Measurements from ENCODE around the gene CNOT4.

Gene CNOT4

GRCh38 chr7:135385209-135385608 is 124.7 kb downstream of the CNOT4 start:
- no peak overlapping the region for H2AFZ ChIP-seq (ENCODE audit: low read depth)
- H3K36me3 ChIP-seq (ENCODE audit: insufficient read depth), result no peaks in the 10 kb centered on the region
- H3K9ac ChIP-seq, result no peak overlapping the region
- H3K79me2 ChIP-seq (ENCODE audit: insufficient read depth, low read depth), result no peaks in the 10 kb centered on the region
- H3K27ac ChIP-seq, result no peak overlapping the region
- H3K4me3 ChIP-seq (IDR thresholded peaks at IDR 0.05; ENCODE audit: insufficient read depth, low read depth, low read length), result no peak overlapping the region
- H3K4me1 ChIP-seq (ENCODE audit: low read depth, poor library complexity, severe bottlenecking), result no peaks in the 10 kb centered on the region
- no peak for TF ChIP-seq CTCF (conservative IDR thresholded peaks at IDR 0.05; ENCODE audit: low read depth, low read length)
- no peak overlapping the region for H3K4me2 ChIP-seq
- H3K27me3 ChIP-seq (ENCODE audit: insufficient read depth, low read depth), result no peaks in the 10 kb centered on the region
- no peaks in the 10 kb centered on the region for H4K20me1 ChIP-seq (ENCODE audit: insufficient read depth)

- H4K20me1 ChIP-seq (ENCODE audit: insufficient read depth), result no peaks in the 10 kb centered on the region
- H3K27me3 ChIP-seq (ENCODE audit: insufficient read depth, low read depth), result no peaks in the 10 kb centered on the region
- H3K4me2 ChIP-seq, result no peak overlapping the region
- H3K79me2 ChIP-seq (ENCODE audit: insufficient read depth, low read depth), result no peaks in the 10 kb centered on the region
- H3K4me1 ChIP-seq (ENCODE audit: low read depth, poor library complexity, severe bottlenecking), result no peaks in the 10 kb centered on the region
- no peak overlapping the region for H2AFZ ChIP-seq (ENCODE audit: low read depth)
- TF ChIP-seq CTCF (conservative IDR thresholded peaks at IDR 0.05; ENCODE audit: low read depth, low read length), result no peak
- H3K9ac ChIP-seq, result no peak overlapping the region
- no peak overlapping the region for H3K4me3 ChIP-seq (IDR thresholded peaks at IDR 0.05; ENCODE audit: insufficient read depth, low read depth, low read length)
- H3K36me3 ChIP-seq (ENCODE audit: insufficient read depth), result no peaks in the 10 kb centered on the region
- no peak overlapping the region for H3K27ac ChIP-seq
Measured at GRCh38 chr7:135383525-135384175, 126.3 kb downstream of the CNOT4 start.

GRCh38 chr7:135382173-135382572 is 127.7 kb downstream of the CNOT4 start:
- no peak overlapping the region for H3K27ac ChIP-seq
- H3K36me3 ChIP-seq (ENCODE audit: insufficient read depth), result no peaks in the 10 kb centered on the region
- H3K4me1 ChIP-seq (ENCODE audit: low read depth, poor library complexity, severe bottlenecking), result no peaks in the 10 kb centered on the region
- no peak overlapping the region for H3K9ac ChIP-seq
- TF ChIP-seq CTCF (conservative IDR thresholded peaks at IDR 0.05; ENCODE audit: low read depth, low read length), result no peak
- no peaks in the 10 kb centered on the region for H4K20me1 ChIP-seq (ENCODE audit: insufficient read depth)
- no peak overlapping the region for H3K4me3 ChIP-seq (IDR thresholded peaks at IDR 0.05; ENCODE audit: insufficient read depth, low read depth, low read length)
- no peak overlapping the region for H3K4me2 ChIP-seq
- H3K27me3 ChIP-seq (ENCODE audit: insufficient read depth, low read depth), result no peaks in the 10 kb centered on the region
- H2AFZ ChIP-seq (ENCODE audit: low read depth), result no peak overlapping the region
- H3K79me2 ChIP-seq (ENCODE audit: insufficient read depth, low read depth), result no peaks in the 10 kb centered on the region

- Histone ChIP-seq H3K27ac (no peak overlapping the region), H3K79me2 (ENCODE audit: insufficient read depth, low read depth) (no peaks in the 10 kb centered on the region), H4K20me1 (ENCODE audit: insufficient read depth) (no peaks in the 10 kb centered on the region), H3K36me3 (ENCODE audit: insufficient read depth) (no peaks in the 10 kb centered on the region), H3K4me2 (no peak overlapping the region), H2AFZ (ENCODE audit: low read depth) (no peak overlapping the region), H3K4me3 (IDR thresholded peaks at IDR 0.05; ENCODE audit: insufficient read depth, low read depth, low read length) (no peak overlapping the region), H3K9ac (no peak overlapping the region), H3K27me3 (ENCODE audit: insufficient read depth, low read depth) (no peaks in the 10 kb centered on the region), H3K4me1 (ENCODE audit: low read depth, poor library complexity, severe bottlenecking) (no peaks in the 10 kb centered on the region)
- no peak for TF ChIP-seq CTCF (conservative IDR thresholded peaks at IDR 0.05; ENCODE audit: low read depth, low read length)
Measured at GRCh38 chr7:135381369-135381768, 128.5 kb downstream of the CNOT4 start.
